WI38 (cell line): ENCODE measurements around the gene DNAH1.

Source experiments
- H3K4me3 ChIP-seq: 2 replicates; pipeline ENCODE4 v1.5.1; 2011; ENCODE audit warnings: low read depth, mild to moderate bottlenecking, control low read depth, low read length
- TF ChIP-seq, protein P1 (sequence below): IDR thresholded peaks from 2 replicates; pipeline ENCODE4 v1.5.1; 2012; ENCODE audit warnings: low read depth, mild to moderate bottlenecking, control low read depth, low read length

Gene DNAH1

DNA sequence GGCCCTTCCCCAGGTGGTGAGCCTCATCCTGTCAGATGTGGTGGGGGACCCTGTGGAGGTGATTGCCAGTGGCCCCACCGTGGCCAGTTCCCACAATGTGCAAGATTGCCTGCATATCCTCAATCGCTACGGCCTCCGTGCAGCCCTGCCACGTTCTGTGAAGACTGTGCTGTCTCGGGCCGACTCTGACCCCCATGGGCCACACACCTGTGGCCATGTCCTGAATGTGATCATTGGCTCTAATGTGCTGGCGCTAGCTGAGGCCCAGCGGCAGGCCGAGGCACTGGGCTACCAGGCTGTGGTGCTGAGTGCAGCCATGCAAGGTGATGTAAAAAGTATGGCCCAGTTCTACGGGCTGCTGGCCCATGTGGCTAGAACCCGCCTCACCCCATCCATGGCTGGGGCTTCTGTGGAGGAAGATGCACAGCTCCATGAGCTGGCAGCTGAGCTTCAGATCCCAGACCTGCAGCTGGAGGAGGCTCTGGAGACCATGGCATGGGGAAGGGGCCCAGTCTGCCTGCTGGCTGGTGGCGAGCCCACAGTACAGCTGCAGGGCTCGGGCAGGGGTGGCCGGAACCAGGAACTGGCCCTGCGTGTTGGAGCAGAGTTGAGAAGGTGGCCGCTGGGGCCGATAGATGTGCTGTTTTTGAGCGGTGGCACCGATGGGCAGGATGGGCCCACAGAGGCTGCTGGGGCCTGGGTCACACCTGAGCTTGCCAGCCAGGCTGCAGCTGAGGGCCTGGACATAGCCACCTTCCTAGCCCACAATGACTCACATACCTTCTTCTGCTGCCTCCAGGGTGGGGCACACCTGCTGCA is 23.7 kb upstream of the DNAH1 start:
- H3K4me3 ChIP-seq: no peak overlapping the region
- TF ChIP-seq, protein P1, sequence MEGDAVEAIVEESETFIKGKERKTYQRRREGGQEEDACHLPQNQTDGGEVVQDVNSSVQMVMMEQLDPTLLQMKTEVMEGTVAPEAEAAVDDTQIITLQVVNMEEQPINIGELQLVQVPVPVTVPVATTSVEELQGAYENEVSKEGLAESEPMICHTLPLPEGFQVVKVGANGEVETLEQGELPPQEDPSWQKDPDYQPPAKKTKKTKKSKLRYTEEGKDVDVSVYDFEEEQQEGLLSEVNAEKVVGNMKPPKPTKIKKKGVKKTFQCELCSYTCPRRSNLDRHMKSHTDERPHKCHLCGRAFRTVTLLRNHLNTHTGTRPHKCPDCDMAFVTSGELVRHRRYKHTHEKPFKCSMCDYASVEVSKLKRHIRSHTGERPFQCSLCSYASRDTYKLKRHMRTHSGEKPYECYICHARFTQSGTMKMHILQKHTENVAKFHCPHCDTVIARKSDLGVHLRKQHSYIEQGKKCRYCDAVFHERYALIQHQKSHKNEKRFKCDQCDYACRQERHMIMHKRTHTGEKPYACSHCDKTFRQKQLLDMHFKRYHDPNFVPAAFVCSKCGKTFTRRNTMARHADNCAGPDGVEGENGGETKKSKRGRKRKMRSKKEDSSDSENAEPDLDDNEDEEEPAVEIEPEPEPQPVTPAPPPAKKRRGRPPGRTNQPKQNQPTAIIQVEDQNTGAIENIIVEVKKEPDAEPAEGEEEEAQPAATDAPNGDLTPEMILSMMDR: no peak

DNA sequence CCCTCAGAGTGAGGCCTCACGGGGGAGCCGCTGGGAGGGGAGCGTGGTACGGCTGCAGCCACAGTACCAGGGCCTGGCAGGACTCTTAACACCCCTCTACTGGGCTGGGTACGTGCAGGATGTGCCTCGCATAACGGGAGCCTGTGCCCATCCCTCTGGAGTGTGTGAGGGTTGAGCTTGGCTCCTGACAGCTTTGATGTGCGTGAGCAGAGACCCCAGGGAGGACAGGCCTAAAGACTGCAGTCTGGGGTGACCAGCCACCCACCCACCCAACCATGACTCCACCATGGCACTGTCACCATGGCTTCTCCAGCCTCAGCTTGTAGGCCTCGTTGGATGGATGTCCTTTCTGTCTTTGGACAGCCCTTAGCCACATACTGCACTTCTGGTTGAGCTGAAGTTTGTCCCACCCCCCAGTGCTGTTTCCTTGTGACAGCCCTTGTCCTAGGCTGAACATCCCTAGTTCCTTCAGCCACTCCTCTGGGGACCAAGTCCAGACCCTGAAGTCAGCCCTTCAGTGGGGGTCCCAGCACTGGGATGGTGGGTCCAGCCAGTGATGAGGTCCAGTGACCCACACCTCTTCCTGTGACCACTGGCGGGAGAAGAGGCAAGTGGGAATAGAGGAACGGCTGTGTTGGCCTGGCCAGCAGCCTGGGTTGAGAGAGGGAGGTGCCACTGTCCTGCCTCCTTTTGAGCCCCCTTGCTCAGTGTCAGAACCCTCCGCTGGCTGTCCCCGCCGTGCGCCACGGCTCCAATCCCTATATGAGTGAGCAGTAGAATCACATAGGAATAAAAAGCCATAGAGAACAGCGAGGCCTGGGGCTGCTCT is 22.4 kb upstream of the DNAH1 start:
- TF ChIP-seq, protein P1: no peak
- H3K4me3 ChIP-seq: no peak overlapping the region

DNA sequence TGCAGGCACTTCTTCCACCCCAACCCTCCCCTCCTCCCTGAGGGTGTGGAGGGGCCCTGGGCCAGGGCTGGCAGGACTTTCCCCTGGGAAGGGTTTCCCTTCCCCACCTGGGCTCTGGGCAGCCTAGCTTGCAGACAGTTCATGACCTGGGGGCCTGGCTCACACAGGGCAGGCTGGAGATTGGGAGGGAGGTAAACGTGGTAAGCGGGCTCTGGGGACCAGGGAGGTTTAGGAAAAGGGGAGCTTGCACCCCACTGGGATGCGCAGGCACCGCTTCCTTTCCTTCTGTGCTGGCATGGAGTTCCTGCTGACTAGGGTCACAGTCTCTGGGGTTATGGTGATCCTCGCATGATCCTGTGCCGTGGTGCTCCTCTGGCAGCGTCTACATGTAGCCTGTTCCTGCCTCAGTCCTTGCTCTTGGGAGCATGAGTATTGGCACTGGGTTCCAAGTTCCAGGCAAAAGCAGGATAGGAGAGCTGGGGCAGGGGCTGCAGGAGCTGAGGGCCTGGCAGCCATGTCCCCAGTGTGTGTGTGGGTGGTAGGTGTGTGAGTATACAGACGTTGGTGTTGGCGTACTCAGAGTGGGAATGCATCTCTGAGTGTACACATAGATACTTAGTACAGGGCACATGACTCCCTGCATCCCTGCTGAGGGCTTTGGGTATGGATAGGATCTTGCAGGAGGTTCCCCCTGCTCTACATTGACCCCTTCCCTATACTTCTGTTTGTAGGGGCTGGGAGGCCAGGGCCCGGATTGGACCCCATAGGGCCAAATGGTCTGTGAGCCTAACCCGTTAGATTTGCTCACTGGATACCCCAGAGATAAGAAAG is 21.6 kb upstream of the DNAH1 start:
- no peak overlapping the region for H3K4me3 ChIP-seq
- TF ChIP-seq, protein P1: no peak

DNA sequence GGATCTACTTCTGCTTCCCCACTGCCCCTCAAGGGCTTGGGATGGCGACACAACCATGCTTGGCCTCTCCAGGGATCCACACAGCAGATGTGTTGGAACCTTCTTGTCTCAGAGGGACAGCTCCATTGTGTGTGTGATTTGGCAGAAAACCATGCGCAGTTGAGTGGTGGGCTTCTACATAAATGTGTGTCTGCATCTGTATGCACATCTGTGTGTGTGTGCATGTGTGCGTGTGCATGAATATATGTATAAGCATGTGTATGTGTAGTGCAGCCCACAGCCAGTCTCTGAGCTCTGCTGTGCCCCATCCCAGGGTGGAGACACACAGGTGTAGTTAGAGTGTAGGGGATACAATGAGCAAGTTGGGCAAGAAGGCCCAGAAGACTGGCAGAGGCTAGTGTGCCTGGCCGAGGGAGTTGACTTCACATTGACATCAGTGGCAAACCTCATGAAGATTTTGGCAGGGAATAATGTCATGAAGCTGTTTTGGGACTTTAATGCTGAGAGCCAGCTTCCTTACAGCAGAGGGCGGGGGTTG is 20.4 kb upstream of the DNAH1 start:
- TF ChIP-seq, protein P1: no peak
- H3K4me3 ChIP-seq: no peak overlapping the region

DNA sequence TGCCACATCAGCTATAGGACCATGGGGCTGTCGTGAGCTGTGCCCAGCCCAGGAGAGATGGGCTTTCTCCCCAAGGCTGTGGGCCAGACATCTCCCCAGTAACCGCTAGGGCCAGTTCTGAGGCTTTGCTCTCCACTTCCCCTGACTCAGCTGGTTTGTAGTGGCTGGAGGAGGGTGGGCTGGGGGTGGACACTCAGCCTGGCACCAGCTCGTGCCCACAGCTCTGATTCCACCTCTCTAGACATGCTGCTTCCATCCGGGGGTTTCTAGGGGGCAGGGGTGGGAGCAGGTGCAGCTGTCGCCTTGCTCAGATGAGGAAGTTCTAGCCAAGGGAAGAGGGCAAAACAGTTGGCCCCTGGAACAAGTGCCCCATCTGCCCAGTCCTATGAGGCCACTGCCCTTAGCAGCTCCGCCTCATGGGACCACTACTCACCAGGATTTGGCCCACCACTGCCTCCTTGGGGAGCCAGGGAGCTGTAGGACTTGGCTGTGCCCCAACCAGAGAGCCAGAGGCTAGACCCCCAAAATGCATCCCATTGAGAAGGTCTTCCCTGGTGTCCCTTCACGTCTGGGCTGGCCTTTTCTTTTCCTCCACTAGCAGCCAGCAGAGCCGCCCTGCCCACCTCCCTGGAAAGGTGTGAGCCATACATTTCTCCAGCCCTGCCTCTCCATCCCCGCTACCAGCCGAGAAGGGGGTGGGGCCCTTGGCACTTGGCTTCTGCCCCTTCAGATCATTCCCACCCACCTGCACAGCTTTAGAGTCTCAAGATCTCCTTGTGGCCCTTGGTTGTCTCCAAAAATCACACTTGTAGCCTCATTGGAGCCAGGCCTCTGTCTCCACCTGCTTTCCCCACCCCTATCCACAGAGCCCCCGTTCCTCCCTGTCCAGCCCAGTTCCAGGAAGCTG is 18.6 kb upstream of the DNAH1 start:
- no peak overlapping the region for H3K4me3 ChIP-seq

More for the DNA sequence above, 18.6 kb upstream of the DNAH1 start:
- TF ChIP-seq, protein P1: no peak
